GM19099 (cell line): ENCODE measurements around the gene TMEM80.

Experiments used
- POLR2A ChIP-seq: IDR thresholded peaks from 3 replicates; pipeline ENCODE4 v1.6.1; 2011; ENCODE audit warnings: low read depth; ENCODE audit not compliant: insufficient read length; ENCODE audit errors: extremely low read depth

TMEM80 gene

DNA sequence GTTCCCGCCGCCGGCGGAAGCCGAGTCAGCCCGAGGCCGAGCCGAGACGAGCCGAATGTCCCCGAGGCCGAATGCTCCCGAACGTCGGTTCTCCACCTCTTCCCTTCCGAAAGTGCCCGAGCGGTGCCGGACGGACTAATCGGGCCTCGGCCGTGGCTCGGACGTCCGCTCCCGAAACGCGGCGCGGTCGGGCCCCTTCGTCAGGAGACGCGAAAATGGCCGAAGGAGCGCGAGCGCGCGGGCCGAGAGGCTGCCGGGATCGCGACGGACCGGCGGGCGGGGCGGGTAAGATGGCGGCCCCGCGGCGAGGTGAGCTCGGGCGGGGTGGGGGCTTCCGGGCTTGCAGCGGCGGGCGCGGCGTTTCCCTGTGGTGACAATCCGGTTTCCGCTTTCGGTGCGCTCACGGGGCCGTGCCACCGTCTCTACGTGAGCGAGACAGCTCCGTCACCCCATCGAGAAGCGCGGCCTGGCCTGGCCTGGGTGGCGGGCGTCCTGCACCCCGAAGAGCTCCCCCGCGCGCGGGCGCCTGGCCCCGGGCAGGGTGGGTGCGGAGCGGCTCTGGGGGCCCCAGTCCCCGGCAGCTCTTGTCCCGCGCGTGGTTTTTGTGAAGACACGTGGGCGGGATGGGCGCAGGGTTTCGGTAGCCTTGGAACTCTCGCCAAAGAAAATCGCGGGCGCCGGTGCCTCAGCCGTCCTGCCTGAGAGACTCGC is at the start of gene TMEM80:
TMEM80 (plus strand) TSS at position 279 of the 711 bp plus-strand sequence; CDS start at position 291, 12 bp downstream.
- peak; percentile 82 for TF ChIP-seq POLR2A

DNA sequence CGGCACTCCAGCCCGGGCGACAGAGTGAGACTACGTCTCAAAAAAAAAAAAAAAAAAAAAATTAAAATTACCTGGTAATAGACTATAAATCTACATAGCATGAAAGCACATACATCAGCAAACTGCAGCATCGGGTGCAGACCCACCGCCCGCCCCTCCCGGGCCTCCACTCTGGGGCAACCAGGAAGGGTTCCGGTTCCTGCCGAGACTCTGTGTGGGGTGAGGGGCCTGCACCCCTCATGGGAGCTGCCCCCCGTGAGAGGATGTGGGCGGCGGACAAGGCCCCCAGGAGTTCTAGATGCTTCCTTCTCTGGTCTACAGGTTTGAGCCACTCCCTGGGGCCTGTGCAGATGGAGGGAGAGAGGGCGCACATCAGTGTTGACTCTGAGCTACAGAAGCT is 49.4 kb upstream of the TMEM80 start:
- TF ChIP-seq POLR2A, result no peak

DNA sequence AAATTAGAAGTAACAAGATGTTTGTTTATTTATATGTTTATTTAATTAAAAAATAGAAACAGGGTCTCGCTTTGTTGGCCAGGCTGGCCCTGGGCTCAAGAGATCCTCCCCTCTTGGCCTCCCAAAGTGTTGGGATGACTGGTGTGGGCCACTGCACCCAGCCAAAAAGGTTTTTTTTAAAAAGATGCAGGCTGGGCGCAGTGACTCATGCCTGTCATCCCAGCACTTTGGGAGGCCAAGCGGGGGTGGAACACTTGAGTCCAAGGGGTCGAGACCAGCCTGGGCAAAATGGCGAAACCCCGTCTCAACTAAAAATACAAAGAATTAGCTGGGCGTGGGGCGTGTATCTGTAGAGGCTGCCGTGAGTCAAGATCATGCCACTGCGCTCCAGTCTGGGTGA is 45.1 kb upstream of the TMEM80 start:
- no peak for TF ChIP-seq POLR2A

GRCh38 chr11:653837-654236 is 41.8 kb upstream of the TMEM80 start:
- no peak for TF ChIP-seq POLR2A

GRCh38 chr11:655036-655726 is 40.4 kb upstream of the TMEM80 start:
- no peak for TF ChIP-seq POLR2A

- TF ChIP-seq POLR2A, result no peak
Observed at GRCh38 chr11:656426-656825, 39.2 kb upstream of the TMEM80 start.

GRCh38 chr11:656866-657265 is 38.8 kb upstream of the TMEM80 start:
- no peak for TF ChIP-seq POLR2A

DNA sequence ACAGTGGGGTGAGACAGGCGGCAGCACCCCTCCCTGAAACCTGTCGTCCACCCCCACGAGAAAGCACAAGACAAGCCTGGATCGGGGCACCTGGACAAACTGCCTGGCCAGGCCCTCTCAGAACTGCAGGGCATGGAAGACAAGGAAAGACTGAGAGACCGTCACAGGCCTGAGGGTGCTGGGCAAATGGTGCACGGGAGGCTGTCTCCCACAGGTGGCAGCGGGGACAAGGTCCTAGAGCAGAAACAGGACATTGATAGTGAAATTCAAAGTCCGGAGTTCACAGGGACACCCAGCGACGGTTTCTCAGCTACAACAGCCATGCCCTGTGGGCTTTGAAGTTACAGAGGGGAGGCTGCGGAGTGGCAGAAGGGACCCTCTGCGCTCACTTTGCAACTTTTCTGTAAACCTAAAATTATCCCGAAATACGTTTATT is 37.9 kb upstream of the TMEM80 start:
- TF ChIP-seq POLR2A, result no peak

DNA sequence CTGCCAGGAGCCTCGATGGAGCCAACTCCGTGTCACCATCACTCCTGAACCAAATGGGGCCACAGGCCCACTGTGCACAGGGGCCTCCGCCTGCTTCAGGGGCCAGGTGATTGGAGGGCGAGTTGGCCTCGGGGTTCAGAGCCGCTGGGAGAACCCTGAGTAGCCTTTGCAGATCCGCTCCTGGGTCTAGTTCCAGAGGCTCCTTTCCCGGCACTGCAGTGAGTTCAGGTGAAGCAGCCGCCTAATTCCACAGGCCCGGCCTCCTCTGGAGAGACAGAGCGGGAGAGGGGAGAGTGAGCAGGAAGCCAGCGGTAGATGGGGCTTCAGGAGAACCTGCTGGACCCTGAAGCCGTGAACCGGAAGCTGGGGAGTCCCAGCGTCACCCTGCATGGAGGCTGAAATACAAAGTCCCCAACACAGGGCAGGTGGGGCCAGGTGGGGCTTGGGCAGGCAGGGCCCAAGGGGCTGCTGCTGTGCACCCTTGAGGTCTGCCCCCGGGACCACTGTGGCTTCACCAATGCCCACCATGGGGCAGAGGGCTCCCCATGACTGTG is 36.0 kb upstream of the TMEM80 start:
- TF ChIP-seq POLR2A, result no peak

DNA sequence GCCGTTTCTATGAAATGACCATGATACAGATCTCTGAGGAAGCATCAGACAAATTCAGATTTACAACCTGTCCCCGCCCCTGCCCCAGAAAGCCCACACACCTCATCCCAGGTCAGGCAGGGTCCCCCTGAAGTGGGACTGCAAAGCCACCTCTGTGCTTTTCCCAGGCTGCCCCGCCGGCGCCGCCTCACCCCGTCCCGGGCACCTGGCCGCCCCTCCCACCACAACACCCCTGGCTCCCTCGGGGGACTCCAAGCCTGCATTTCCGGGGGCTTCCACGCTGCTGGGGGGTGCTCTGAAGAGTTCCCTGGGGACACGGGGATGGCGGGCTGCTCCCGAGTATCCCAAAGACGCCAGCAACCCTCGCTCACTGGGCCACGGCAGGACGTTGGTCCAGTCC is 35.3 kb upstream of the TMEM80 start:
- no peak for TF ChIP-seq POLR2A

- TF ChIP-seq POLR2A, result no peak
Observed at GRCh38 chr11:660681-661444, 34.8 kb upstream of the TMEM80 start.

- no peak for TF ChIP-seq POLR2A
Observed at GRCh38 chr11:662689-663274, 32.8 kb upstream of the TMEM80 start.

DNA sequence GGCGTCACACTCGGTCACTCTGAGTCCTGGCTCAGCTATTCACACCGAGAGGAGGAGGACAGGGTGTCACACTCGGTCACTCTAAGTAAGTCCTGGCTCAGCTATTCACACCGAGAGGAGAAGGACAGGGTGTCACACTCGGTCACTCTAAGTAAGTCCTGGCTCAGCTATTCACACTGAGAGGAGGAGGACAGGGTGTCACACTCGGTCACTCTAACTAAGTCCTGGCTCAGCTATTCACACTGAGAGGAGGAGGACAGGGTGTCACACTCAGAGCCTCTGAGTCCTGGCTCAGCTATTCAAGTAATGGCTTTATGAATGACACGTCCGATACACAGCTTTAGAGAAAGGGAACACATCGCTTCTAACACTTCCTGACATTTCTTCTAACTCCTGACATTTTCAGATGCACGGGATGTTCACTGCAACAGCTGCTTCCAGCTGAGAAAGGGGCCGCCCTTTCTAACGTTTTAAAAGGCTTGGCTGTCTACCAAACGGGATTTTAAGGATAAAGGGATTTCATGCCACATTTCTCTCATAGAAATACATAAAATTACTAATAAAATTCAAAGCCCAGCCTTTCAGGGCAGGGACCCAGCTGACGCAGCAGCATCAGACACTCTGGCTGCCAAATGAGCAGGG is 30.4 kb upstream of the TMEM80 start:
- no peak for TF ChIP-seq POLR2A

GRCh38 chr11:665704-666281 is 29.8 kb upstream of the TMEM80 start:
- no peak for TF ChIP-seq POLR2A
